H1 (cell line): ENCODE results near the gene GUCY1A2. TPM values are rescaled to one million over a fixed set of nuclear protein-coding genes. Genes with fewer than 3 reads are reported as not detected.

Experiments used
- CHD7 ChIP-seq: fragments of 300-600 bp; sonication (generic); IDR thresholded peaks from 2 replicates; pipeline ENCODE4 v1.7.1; 2012; ENCODE audit warnings: low read length, moderate library complexity, mild to moderate bottlenecking, inconsistent platforms; ENCODE audit not compliant: insufficient replicate concordance
- EZH2 ChIP-seq: fragments of 200-600 bp; sonication (generic); IDR thresholded peaks from 2 replicates; pipeline ENCODE4 v1.7.1; 2012; ENCODE audit warnings: low read depth, mild to moderate bottlenecking, moderate library complexity, low read length, inconsistent platforms; ENCODE audit not compliant: severe bottlenecking
- ZNF274 ChIP-seq: IDR thresholded peaks from 2 replicates; pipeline ENCODE4 v1.7.0; 2012; ENCODE audit warnings: low read length, borderline replicate concordance; ENCODE audit errors: extremely low read depth
- polyA plus RNA-seq, 7 experiments: library from polyadenylated mRNA; depleted of rRNA in 3 of 7; stranded (reverse) in 5 of 7; unstranded in 2 of 7; fragments of >200 nt in 5 of 7; fragments of 200-250 nt in 2 of 7; gene quantifications; 1 replicate in 5 of 7; 2 replicates in 1 of 7; 4 replicates in 1 of 7; pipeline versions ENCODE4 v1.2.1 to v1.2.3, GENCODE V29; 2011 to 2013; ENCODE audit warnings: missing spikeins in 2 of 7, mixed read lengths in 2 of 7
- total RNA-seq: library from RNA; stranded (reverse); fragmentation: NEBNext Ultra II Directional; extraction: Animal tissue kit (Norgen Biotek cat#: 25700); gene quantifications from 2 replicates; pipeline ENCODE4 v1.2.1, GENCODE V29; 2021

The GUCY1A2 gene
- total and polyA plus RNA-seq, 2 of the 8 experiments (the other 6 are each of a cell fraction or from before 2014, with no cell fraction given) = 0.11 to 1.9 TPM

- TF ChIP-seq CHD7 (no peak), EZH2 (no peak), ZNF274 (no peak)
These were observed 309.9 kb downstream of the GUCY1A2 start (continued) for GRCh38 chr11:106708348-106708747.
